ENCODE results near the gene NXPE2. TPM values are rescaled to one million over a fixed set of nuclear protein-coding genes. Genes with fewer than 3 reads are reported as not detected.

The NXPE2 gene
- total RNA-seq, 1 donor from 2014 or later, result not detected

DNA sequence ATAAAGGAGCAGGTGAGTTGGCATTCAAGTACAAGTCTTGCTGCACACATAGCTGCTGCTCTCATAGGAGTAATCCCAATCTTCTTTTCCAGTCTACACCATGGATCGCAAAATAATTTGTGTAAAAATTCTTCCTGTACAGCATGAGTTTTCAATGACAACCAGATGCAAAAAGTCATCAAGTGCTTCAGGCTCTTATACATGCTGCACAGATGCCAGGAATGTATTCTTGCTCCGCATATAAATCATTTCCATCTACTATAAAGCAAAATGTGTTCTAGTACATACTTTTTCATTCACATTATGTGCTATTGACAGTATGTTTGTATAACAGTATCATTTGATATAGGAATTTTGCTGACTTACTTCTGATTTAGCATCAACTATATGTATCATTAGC, 35.4 kb downstream of the NXPE2 start:
- no peak for DNase-seq (ENCODE audit: low spot score)
- Histone ChIP-seq H4K20me1 (ENCODE audit: low read depth) (no peaks in the 10 kb centered on the region), H3K4me1 (no peaks in the 10 kb centered on the region), H3K36me3 (no peaks in the 10 kb centered on the region), H3K4me3 (no peak overlapping the region), H3K79me2 (ENCODE audit: low read depth) (no peaks in the 10 kb centered on the region), H2AFZ (replicated peaks) (no peak overlapping the region), H3K9ac (no peak overlapping the region), H3F3A (ENCODE audit: low read depth) (no peaks in the 10 kb centered on the region), H3K27me3 (no peaks in the 10 kb centered on the region), H3K9me3 (ENCODE audit: low read depth) (no peaks in the 10 kb centered on the region), H3K4me2 (no peak overlapping the region), H3K27ac (no peak overlapping the region)
- TF ChIP-seq EZH2 (IDR thresholded peaks at IDR 0.05), result no peak
- H3K4me3 Mint-ChIP-seq, result no peak overlapping the region
- H3K36me3 Mint-ChIP-seq, result no peaks in the 10 kb centered on the region
- H3K27me3 Mint-ChIP-seq (ENCODE audit: insufficient read depth, low read depth), result no peaks in the 10 kb centered on the region
- H3K9me3 Mint-ChIP-seq, result peaks cover 7% of the 10 kb centered on the region
- H3K4me1 Mint-ChIP-seq, result no peaks in the 10 kb centered on the region
- H3K27ac Mint-ChIP-seq, result no peak overlapping the region

DNA sequence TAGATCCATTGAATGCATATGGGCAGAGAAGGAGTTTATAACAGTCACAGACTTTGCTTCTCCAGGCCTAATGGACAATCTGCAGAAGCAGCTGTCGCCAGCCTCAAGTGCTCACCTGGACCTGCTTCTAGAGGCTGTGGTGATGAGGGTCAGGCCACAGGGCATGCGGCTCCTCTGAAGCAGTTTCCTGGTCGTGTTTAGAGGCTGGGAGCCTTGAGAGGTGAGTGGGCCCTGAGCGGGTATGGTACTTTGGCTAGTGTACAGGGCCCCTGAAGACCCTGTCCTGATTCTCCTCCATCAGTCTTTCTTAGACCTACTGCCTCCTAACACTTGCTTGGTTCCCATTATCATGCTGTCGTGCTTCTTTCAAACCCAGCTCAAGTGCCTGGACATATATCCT, 41.2 kb downstream of the NXPE2 start:
- Mint-ChIP-seq H3K27ac (no peak overlapping the region), H3K27me3 (ENCODE audit: insufficient read depth, low read depth) (peaks cover 2% of the 10 kb centered on the region), H3K9me3 (no peaks in the 10 kb centered on the region), H3K4me3 (no peak overlapping the region), H3K36me3 (no peaks in the 10 kb centered on the region), H3K4me1 (no peaks in the 10 kb centered on the region)
- no peaks in the 10 kb centered on the region for H3K36me3 ChIP-seq
- no peaks in the 10 kb centered on the region for H3K79me2 ChIP-seq (ENCODE audit: low read depth)
- H3K9ac ChIP-seq, result no peak overlapping the region
- DNase-seq (ENCODE audit: low spot score), result no peak
- no peak overlapping the region for H2AFZ ChIP-seq (replicated peaks)
- H3K4me2 ChIP-seq, result no peak overlapping the region
- no peaks in the 10 kb centered on the region for H3K9me3 ChIP-seq (ENCODE audit: low read depth)
- no peak overlapping the region for H3K4me3 ChIP-seq
- no peaks in the 10 kb centered on the region for H3K27me3 ChIP-seq
- H4K20me1 ChIP-seq (ENCODE audit: low read depth), result no peaks in the 10 kb centered on the region
- no peaks in the 10 kb centered on the region for H3K4me1 ChIP-seq
- no peaks in the 10 kb centered on the region for H3F3A ChIP-seq (ENCODE audit: low read depth)
- TF ChIP-seq EZH2phosphoT487 (IDR thresholded peaks at IDR 0.05), result no peak
- TF ChIP-seq EZH2 (IDR thresholded peaks at IDR 0.05), result no peak
- TF ChIP-seq, protein P1, sequence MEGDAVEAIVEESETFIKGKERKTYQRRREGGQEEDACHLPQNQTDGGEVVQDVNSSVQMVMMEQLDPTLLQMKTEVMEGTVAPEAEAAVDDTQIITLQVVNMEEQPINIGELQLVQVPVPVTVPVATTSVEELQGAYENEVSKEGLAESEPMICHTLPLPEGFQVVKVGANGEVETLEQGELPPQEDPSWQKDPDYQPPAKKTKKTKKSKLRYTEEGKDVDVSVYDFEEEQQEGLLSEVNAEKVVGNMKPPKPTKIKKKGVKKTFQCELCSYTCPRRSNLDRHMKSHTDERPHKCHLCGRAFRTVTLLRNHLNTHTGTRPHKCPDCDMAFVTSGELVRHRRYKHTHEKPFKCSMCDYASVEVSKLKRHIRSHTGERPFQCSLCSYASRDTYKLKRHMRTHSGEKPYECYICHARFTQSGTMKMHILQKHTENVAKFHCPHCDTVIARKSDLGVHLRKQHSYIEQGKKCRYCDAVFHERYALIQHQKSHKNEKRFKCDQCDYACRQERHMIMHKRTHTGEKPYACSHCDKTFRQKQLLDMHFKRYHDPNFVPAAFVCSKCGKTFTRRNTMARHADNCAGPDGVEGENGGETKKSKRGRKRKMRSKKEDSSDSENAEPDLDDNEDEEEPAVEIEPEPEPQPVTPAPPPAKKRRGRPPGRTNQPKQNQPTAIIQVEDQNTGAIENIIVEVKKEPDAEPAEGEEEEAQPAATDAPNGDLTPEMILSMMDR (IDR thresholded peaks at IDR 0.05), result no peak
- H3K27ac ChIP-seq, result no peak overlapping the region

DNA sequence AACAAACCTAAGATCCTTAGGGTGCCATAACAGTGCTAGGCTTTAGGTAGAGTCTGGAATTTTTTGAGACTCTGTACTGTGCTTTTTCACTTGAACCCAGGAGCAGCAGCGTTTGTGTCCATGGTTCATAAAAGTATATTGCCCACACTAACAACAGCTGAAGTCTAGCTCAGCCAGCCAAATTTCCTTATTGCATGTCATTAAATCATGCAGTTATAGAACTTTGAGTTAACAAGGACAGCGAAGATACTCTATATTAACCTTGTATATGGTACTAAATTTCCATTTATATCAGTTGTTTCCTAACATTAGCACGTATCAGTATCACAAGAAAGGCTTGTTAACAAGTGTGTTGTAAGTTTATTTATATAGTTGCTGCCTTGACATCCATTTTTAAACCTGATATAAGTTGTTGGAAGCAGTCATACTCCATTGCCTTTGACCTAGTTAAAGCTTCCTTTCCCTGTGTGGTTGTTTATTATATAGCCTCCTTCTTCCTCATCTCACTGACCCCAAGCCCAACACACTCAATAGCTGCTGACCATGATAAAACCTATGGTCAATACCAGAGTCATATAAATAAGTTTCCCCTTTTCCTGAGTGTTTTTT, 46.7 kb downstream of the NXPE2 start:
- Histone ChIP-seq H4K20me1 (ENCODE audit: low read depth) (no peaks in the 10 kb centered on the region), H2AFZ (replicated peaks) (no peak overlapping the region), H3K27ac (no peak overlapping the region), H3K36me3 (no peaks in the 10 kb centered on the region), H3K4me1 (no peaks in the 10 kb centered on the region), H3K4me2 (no peak overlapping the region), H3K79me2 (ENCODE audit: low read depth) (no peaks in the 10 kb centered on the region), H3K9ac (no peak overlapping the region), H3K4me3 (no peak overlapping the region), H3F3A (ENCODE audit: low read depth) (no peaks in the 10 kb centered on the region), H3K27me3 (no peaks in the 10 kb centered on the region), H3K9me3 (ENCODE audit: low read depth) (no peaks in the 10 kb centered on the region)
- DNase-seq (ENCODE audit: low spot score), result no peak
- Mint-ChIP-seq H3K27ac (no peak overlapping the region), H3K9me3 (no peaks in the 10 kb centered on the region), H3K27me3 (ENCODE audit: insufficient read depth, low read depth) (peaks cover 2% of the 10 kb centered on the region), H3K36me3 (no peaks in the 10 kb centered on the region), H3K4me3 (no peak overlapping the region), H3K4me1 (no peaks in the 10 kb centered on the region)
- TF ChIP-seq EZH2 (IDR thresholded peaks at IDR 0.05) (no peak), EZH2phosphoT487 (IDR thresholded peaks at IDR 0.05) (no peak)
- TF ChIP-seq, protein P1 (IDR thresholded peaks at IDR 0.05), result no peak

DNA sequence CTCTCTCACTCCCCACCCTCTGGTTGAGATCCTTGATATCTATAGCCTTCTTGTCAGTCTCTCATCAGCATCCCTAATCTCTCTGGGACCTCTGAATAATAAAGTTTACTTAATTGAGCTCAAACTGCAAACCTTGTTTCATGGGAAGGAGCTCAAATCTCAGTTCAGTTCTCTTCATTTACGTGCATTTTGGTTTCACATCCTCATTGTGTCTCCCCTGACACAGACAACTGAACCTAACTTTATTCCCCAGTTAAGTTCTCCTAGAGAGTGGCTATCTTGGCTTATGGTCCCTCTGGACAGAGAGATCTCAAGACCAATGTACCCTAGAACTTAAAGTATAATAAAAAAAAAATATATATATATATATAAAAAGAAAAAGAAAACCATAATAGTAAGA, 47.3 kb downstream of the NXPE2 start:
- H3K36me3 Mint-ChIP-seq, result no peaks in the 10 kb centered on the region
- no peaks in the 10 kb centered on the region for H3K36me3 ChIP-seq
- H3K27ac ChIP-seq, result no peak overlapping the region
- H3K9me3 Mint-ChIP-seq, result no peaks in the 10 kb centered on the region
- H3K9me3 ChIP-seq (ENCODE audit: low read depth), result no peaks in the 10 kb centered on the region
- H3K79me2 ChIP-seq (ENCODE audit: low read depth), result no peaks in the 10 kb centered on the region
- no peaks in the 10 kb centered on the region for H3K4me1 Mint-ChIP-seq
- no peaks in the 10 kb centered on the region for H4K20me1 ChIP-seq (ENCODE audit: low read depth)
- no peaks in the 10 kb centered on the region for H3K4me1 ChIP-seq
- H3K4me3 ChIP-seq, result no peak overlapping the region
- H3K4me3 Mint-ChIP-seq, result no peak overlapping the region
- no peak overlapping the region for H3K4me2 ChIP-seq
- H3K9ac ChIP-seq, result no peak overlapping the region
- H3K27me3 ChIP-seq, result no peaks in the 10 kb centered on the region
- TF ChIP-seq EZH2 (IDR thresholded peaks at IDR 0.05) (no peak), EZH2phosphoT487 (IDR thresholded peaks at IDR 0.05) (no peak)
- TF ChIP-seq, protein P1 (IDR thresholded peaks at IDR 0.05), result no peak
- no peak overlapping the region for H2AFZ ChIP-seq (replicated peaks)
- peaks cover 2% of the 10 kb centered on the region for H3K27me3 Mint-ChIP-seq (ENCODE audit: insufficient read depth, low read depth)
- no peaks in the 10 kb centered on the region for H3F3A ChIP-seq (ENCODE audit: low read depth)
- no peak overlapping the region for H3K27ac Mint-ChIP-seq
- DNase-seq (ENCODE audit: low spot score), result no peak
